Measurements from ENCODE around the gene OR1N2. TPM values are rescaled to one million over a fixed set of nuclear protein-coding genes. Genes with fewer than 3 reads are reported as not detected.

The OR1N2 gene
- total RNA-seq, 1 donor from 2014 or later: not detected

Other genes starting within 250 kb of the OR1N2 start
- gene PTGS1, start 182.1 kb upstream of the OR1N2 start, total RNA-seq: 1.0 and 1.8 TPM in 2 replicates
- gene OR1J1, start 75.2 kb upstream of the OR1N2 start, total RNA-seq: not detected in 2 replicates
- gene OR1J2, start 42.3 kb upstream of the OR1N2 start, total RNA-seq: not detected in 2 replicates
- under 0.01 TPM in 1 of 2 replicates, not detected in the other for gene OR1J4, start 34.0 kb upstream of the OR1N2 start, total RNA-seq
- not detected in 2 replicates for gene OR1N1, start 25.8 kb upstream of the OR1N2 start, total RNA-seq
- 0.13 and 0.25 TPM in 2 replicates for gene OR1L8, start 30.3 kb downstream of the OR1N2 start, total RNA-seq
- not detected in 2 replicates for gene OR1Q1, start 61.6 kb downstream of the OR1N2 start, total RNA-seq
- 0.25 and 0.26 TPM in 2 replicates for gene OR1B1, start 104.5 kb downstream of the OR1N2 start, total RNA-seq
- not detected in 2 replicates for gene OR1L1, start 108.6 kb downstream of the OR1N2 start, total RNA-seq
- gene OR1L3, start 122.0 kb downstream of the OR1N2 start, total RNA-seq: not detected in 2 replicates
- gene OR1L4, start 170.9 kb downstream of the OR1N2 start, total RNA-seq: not detected in 2 replicates
- not detected in 2 replicates for gene OR1L6, start 189.2 kb downstream of the OR1N2 start, total RNA-seq
- gene OR5C1, start 235.8 kb downstream of the OR1N2 start, total RNA-seq: not detected in 2 replicates
- not detected in 2 replicates for gene OR1K1, start 247.0 kb downstream of the OR1N2 start, total RNA-seq